CD4-positive, alpha-beta T cell (primary cell): ENCODE results near the gene ZNF507. TPM values are rescaled to one million over a fixed set of nuclear protein-coding genes. Genes with fewer than 3 reads are reported as not detected.

ENCODE experiments used
- ATAC-seq: fragments of 200-7000 bp; cut with Tn5 transposase; one replicate; pipeline ENCODE4 v1.10.0; 2022; ENCODE audit warnings: mild to moderate bottlenecking; ENCODE audit not compliant: poor library complexity
- CTCF ChIA-PET: fragments of 350-600 bp; sonication (Branson Sonifier 250); formaldehyde crosslinking; loops from one replicate; lab custom pipeline; 2021; ENCODE audit warnings: antibody characterized with exemption, inconsistent platforms; lab: Charles Lee
- POLR2A ChIA-PET: fragments of 350-600 bp; sonication (Branson Sonifier 250); formaldehyde crosslinking; loops from one replicate; lab custom pipeline; 2021; ENCODE audit warnings: antibody characterized with exemption, inconsistent platforms; lab: Charles Lee
- DNase-seq, 14 experiments: peaks; one replicate each; pipeline ENCODE4 v3.0.0-alpha.2; 2013 to 2020; ENCODE audit warnings: mixed read lengths in 2 of 14
- H3K27ac ChIP-seq, 2 donors: one replicate each; pipeline versions ENCODE4 v1.5.1 to v1.7.0; 2013; ENCODE audit warnings: low read length in 2 of 2, low read depth in 1 of 2, mild to moderate bottlenecking in 1 of 2
- H3K27me3 ChIP-seq, 2 experiments: 1 replicate in 1 of 2; 2 replicates in 1 of 2; pipeline versions ENCODE4 v1.6.1 to v1.7.0; 2013; ENCODE audit warnings: low read length in 2 of 2, control low read depth in 1 of 2, mild to moderate bottlenecking in 1 of 2, moderate library complexity in 1 of 2; ENCODE audit not compliant: insufficient read depth in 2 of 2, control insufficient read depth in 1 of 2
- H3K36me3 ChIP-seq: one replicate; pipeline ENCODE4 v1.6.1; 2013; ENCODE audit warnings: low read length, control low read depth; ENCODE audit not compliant: insufficient read depth
- H3K4me1 ChIP-seq: one replicate; pipeline ENCODE4 v1.6.1; 2013; ENCODE audit warnings: low read length, control low read depth; ENCODE audit not compliant: insufficient read depth
- H3K4me3 ChIP-seq: one replicate; pipeline ENCODE4 v1.5.1; 2013; ENCODE audit warnings: mild to moderate bottlenecking, low read length, moderate library complexity
- H3K9me3 ChIP-seq, 2 experiments: 1 replicate in 1 of 2; 2 replicates in 1 of 2; pipeline versions ENCODE4 v1.6.1 to v1.7.0; 2013; ENCODE audit warnings: low read length in 2 of 2, mild to moderate bottlenecking in 2 of 2, control low read depth in 1 of 2, moderate library complexity in 1 of 2; ENCODE audit not compliant: control insufficient read depth in 1 of 2, insufficient read depth in 1 of 2
- H3K27ac Mint-ChIP-seq: one replicate; pipeline ENCODE4 v1.8.0; 2020; ENCODE audit warnings: mixed read lengths
- H3K27me3 Mint-ChIP-seq: one replicate; pipeline ENCODE4 v1.8.0; 2021; ENCODE audit warnings: mixed read lengths
- H3K36me3 Mint-ChIP-seq: one replicate; pipeline ENCODE4 v1.8.0; 2021; ENCODE audit warnings: low read depth, mixed read lengths
- H3K4me1 Mint-ChIP-seq: one replicate; pipeline ENCODE4 v1.8.0; 2021; ENCODE audit warnings: low read depth, mixed read lengths
- H3K4me3 Mint-ChIP-seq: one replicate; pipeline ENCODE4 v1.8.0; 2020; ENCODE audit warnings: mild to moderate bottlenecking, mixed read lengths
- H3K9me3 Mint-ChIP-seq: one replicate; pipeline ENCODE4 v1.8.0; 2020; ENCODE audit warnings: mixed read lengths
- CTCF ChIP-seq: fragments of 200-600 bp; IDR thresholded peaks from one replicate; pipeline ENCODE4 v1.8.0; 2022; ENCODE audit warnings: antibody characterized with exemption, mild to moderate bottlenecking
- intact Hi-C, 2 experiments: fragments of 100-400 bp; cut with DNase I in 1 of 2; cut with micrococcal nuclease in 1 of 2; formaldehyde crosslinking; loops; one replicate each; pipeline versions ENCODE4 v1.15.1 to v1.9.0; 2023 to 2025; cut with DNase I, micrococcal nuclease
- total RNA-seq, 174 experiments: library from RNA in 2 of 174; stranded (reverse) in 2 of 174; gene quantifications; one replicate each; pipeline ENCODE4 v1.2.3 and lab custom pipeline; 2021 to 2026

Gene ZNF507
- total RNA-seq, 2 experiments from 2014 or later: 30.4 to 31.3 TPM

DNA sequence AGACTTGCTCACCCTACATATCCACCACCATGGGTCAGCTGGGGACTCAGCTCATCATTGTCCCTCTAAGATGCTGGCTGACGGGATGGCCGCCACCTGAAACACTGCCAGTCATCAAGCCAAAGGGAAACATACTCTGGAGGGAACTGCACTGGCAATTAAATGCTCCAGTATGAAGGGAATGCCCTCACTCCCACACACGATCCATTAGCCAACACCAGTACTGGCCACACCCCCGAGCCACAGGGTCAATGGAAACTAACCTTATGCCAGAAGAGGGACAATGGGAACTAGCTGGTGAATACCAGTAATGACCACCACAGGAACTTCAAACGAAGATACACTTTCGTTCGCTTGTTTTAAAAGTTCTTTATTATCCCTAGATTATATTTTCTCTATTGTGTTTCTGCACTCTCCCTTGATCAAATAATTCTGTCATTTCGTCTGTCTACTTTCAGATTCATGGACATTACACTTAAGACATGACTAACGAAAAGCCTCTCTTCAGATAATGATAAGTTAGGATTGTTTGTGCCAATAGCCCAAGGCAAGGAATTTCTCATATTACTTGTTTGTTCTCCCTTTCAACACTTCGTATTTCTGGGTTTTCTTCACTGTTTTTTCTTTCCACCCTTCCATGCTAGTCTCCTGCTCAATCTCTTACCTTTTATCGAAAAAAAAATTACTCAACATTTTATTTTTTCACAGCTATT lies 1.7 kb upstream of the ZNF507 start:
- Mint-ChIP-seq H3K36me3 (peaks cover 34% of the 10 kb centered on the region), H3K4me1 (peaks cover 32% of the 10 kb centered on the region), H3K9me3 (no peaks in the 10 kb centered on the region), H3K4me3 (peak overlapping the region; percentile 82), H3K27me3 (peaks cover 5% of the 10 kb centered on the region), H3K27ac (peak overlapping the region; percentile 51)
- H3K27ac ChIP-seq: no peak overlapping the region
- H3K9me3 ChIP-seq: no peaks in the 10 kb centered on the region
- CTCF ChIA-PET: no interaction called here
- intact Hi-C loops: loop anchor here (10.0 kb wide), 4 partner anchors 61 to 999 kb away; partner anchors contain the start of genes ANKRD27 (in 1 of the 2), DPY19L3 (in 1 of the 2), GPATCH1 (in 1 of the 2) and RGS9BP (in 1 of the 2)
- POLR2A ChIA-PET: no interaction called here
- H3K4me1 ChIP-seq: peaks cover 8% of the 10 kb centered on the region
- no peak overlapping the region for H3K4me3 ChIP-seq
- peaks cover 13% of the 10 kb centered on the region for H3K36me3 ChIP-seq
- no peak for TF ChIP-seq CTCF
- ATAC-seq: no peak
- DNase-seq: no peak
- no peaks in the 10 kb centered on the region for H3K27me3 ChIP-seq

GRCh38 chr19:32346901-32347300 lies 1.5 kb downstream of the ZNF507 start:
- Mint-ChIP-seq H3K27me3 (peaks cover 5% of the 10 kb centered on the region), H3K4me3 (peak overlapping the region; percentile 96), H3K4me1 (peaks cover 63% of the 10 kb centered on the region), H3K27ac (peak overlapping the region; percentile 87), H3K36me3 (peaks cover 64% of the 10 kb centered on the region), H3K9me3 (no peaks in the 10 kb centered on the region)
- TF ChIP-seq CTCF: no peak
- ATAC-seq: no peak
- no peak for DNase-seq
- no peaks in the 10 kb centered on the region for H3K27me3 ChIP-seq
- H3K4me1 ChIP-seq: peaks cover 18% of the 10 kb centered on the region
- peaks cover 36% of the 10 kb centered on the region for H3K36me3 ChIP-seq
- POLR2A ChIA-PET: interaction anchor here (2.0 to 2.4 kb wide), 2 partner anchors 58 to 234 kb away, joined by 10 to 24 read pairs; partner anchors contain the start of genes DPY19L3 and PDCD5
- H3K4me3 ChIP-seq: peak overlapping the region; percentile 92
- H3K9me3 ChIP-seq: no peaks in the 10 kb centered on the region
- no peak overlapping the region for H3K27ac ChIP-seq
- intact Hi-C loops: loop anchor here (2.0 to 10.0 kb wide), 7 partner anchors 58 to 1002 kb away; partner anchors contain the start of genes DPY19L3 (in 2 of the 2), ANKRD27 (in 1 of the 2), CEP89 (in 1 of the 2) and FAAP24 (in 1 of the 2)
- CTCF ChIA-PET: no interaction called here

DNA sequence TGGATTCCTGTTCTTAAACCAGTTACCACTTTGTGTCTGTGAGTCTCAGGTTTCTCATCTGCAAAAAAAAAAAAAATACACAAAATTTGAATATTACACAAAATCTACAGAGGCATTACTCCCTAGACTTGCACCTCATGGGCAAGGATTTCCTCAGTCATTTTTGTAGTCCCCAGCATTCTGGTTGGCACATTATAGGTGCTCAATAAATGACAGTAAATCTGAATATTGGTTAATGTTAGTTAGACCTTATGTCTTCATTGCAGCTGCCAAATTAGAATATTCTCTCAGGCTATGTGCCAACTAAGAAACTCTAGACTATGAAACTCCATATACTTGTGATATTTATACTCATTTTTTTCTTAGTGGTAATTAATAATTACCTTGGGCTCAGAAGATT lies 2.2 kb downstream of the ZNF507 start:
- ATAC-seq (no peak), DNase-seq (no peak)
- Mint-ChIP-seq H3K9me3 (no peaks in the 10 kb centered on the region), H3K4me1 (peaks cover 70% of the 10 kb centered on the region), H3K27me3 (peaks cover 3% of the 10 kb centered on the region), H3K27ac (peak overlapping the region; percentile 87), H3K4me3 (peak overlapping the region; percentile 96), H3K36me3 (peaks cover 71% of the 10 kb centered on the region)
- Histone ChIP-seq H3K27me3 (no peaks in the 10 kb centered on the region), H3K36me3 (peaks cover 40% of the 10 kb centered on the region), H3K4me1 (peaks cover 18% of the 10 kb centered on the region), H3K27ac (no peak overlapping the region), H3K4me3 (no peak overlapping the region), H3K9me3 (no peaks in the 10 kb centered on the region)
- CTCF ChIA-PET: no interaction called here
- intact Hi-C loops: loop anchor here (2.0 to 10.0 kb wide), 7 partner anchors 57 to 1003 kb away; partner anchors contain the start of genes DPY19L3 (in 2 of the 2), ANKRD27 (in 1 of the 2), CEP89 (in 1 of the 2) and FAAP24 (in 1 of the 2)
- POLR2A ChIA-PET: interaction anchor here (0.7 kb wide), 1 partner anchor 706 kb away, joined by 3 read pairs; no protein-coding TSS in a partner anchor
- TF ChIP-seq CTCF: no peak
